ENCODE results near the gene GNG2. TPM values are rescaled to one million over a fixed set of nuclear protein-coding genes. Genes with fewer than 3 reads are reported as not detected.

GNG2 gene
- total RNA-seq, 1 donor from 2014 or later = 9.3 TPM

DNA sequence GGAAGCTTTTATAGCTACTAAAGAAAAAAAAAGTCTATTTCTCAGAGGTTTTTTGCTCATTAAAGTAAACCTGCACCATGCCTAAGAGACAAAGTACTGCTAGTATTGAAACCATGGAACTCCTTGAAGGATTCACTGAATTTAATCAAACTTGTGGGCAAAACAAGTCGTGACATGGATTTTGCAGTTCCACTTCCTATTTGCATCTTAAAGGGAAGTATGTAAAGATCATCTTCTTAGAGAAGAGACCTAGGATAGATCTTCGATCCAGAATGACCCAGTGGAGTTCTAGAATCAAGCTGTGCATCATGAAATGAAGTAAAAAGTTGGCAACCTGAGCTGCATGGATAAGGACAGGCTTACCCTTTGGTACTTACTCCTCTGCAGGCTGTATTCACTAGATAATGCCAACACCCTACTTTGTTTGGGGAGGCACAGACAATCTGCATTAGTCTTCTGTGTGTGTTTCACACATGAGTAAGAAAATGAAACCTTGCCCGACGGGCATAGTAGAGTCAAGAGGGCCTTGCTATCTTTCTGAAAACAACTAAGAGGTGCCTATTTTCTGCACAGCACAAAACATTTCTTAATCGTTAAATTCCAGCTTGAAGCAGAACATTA is 1.9 kb downstream of the GNG2 start:
- TF ChIP-seq, protein P1, sequence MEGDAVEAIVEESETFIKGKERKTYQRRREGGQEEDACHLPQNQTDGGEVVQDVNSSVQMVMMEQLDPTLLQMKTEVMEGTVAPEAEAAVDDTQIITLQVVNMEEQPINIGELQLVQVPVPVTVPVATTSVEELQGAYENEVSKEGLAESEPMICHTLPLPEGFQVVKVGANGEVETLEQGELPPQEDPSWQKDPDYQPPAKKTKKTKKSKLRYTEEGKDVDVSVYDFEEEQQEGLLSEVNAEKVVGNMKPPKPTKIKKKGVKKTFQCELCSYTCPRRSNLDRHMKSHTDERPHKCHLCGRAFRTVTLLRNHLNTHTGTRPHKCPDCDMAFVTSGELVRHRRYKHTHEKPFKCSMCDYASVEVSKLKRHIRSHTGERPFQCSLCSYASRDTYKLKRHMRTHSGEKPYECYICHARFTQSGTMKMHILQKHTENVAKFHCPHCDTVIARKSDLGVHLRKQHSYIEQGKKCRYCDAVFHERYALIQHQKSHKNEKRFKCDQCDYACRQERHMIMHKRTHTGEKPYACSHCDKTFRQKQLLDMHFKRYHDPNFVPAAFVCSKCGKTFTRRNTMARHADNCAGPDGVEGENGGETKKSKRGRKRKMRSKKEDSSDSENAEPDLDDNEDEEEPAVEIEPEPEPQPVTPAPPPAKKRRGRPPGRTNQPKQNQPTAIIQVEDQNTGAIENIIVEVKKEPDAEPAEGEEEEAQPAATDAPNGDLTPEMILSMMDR (IDR thresholded peaks at IDR 0.05; ENCODE audit: unreplicated experiment) = no peak
- H3K9me3 Mint-ChIP-seq (ENCODE audit: low read depth) = no peaks in the 10 kb centered on the region
- H3K4me3 Mint-ChIP-seq (ENCODE audit: low read depth) = no peak overlapping the region
- peaks cover 64% of the 10 kb centered on the region for H3K27me3 Mint-ChIP-seq
- H3K27ac Mint-ChIP-seq = no peak overlapping the region
- no peaks in the 10 kb centered on the region for H3K36me3 Mint-ChIP-seq (ENCODE audit: insufficient read depth)
- no peak for DNase-seq (ENCODE audit: low spot score, unreplicated experiment)
- H3K4me1 Mint-ChIP-seq (ENCODE audit: low read depth) = peaks cover 14% of the 10 kb centered on the region

GRCh38 chr14:51862860-51863259 is 2.4 kb downstream of the GNG2 start:
- H3K4me3 Mint-ChIP-seq (ENCODE audit: low read depth) = no peak overlapping the region
- peaks cover 60% of the 10 kb centered on the region for H3K27me3 Mint-ChIP-seq
- TF ChIP-seq, protein P1 (IDR thresholded peaks at IDR 0.05; ENCODE audit: unreplicated experiment) = no peak
- H3K9me3 Mint-ChIP-seq (ENCODE audit: low read depth) = no peaks in the 10 kb centered on the region
- no peaks in the 10 kb centered on the region for H3K36me3 Mint-ChIP-seq (ENCODE audit: insufficient read depth)
- H3K27ac Mint-ChIP-seq = no peak overlapping the region
- H3K4me1 Mint-ChIP-seq (ENCODE audit: low read depth) = peaks cover 14% of the 10 kb centered on the region
- DNase-seq (ENCODE audit: low spot score, unreplicated experiment) = no peak

GRCh38 chr14:51865953-51866747 is 5.7 kb downstream of the GNG2 start:
- Mint-ChIP-seq H3K27me3 (peaks cover 29% of the 10 kb centered on the region), H3K4me1 (ENCODE audit: low read depth) (peaks cover 9% of the 10 kb centered on the region), H3K9me3 (ENCODE audit: low read depth) (no peaks in the 10 kb centered on the region), H3K27ac (no peak overlapping the region), H3K4me3 (ENCODE audit: low read depth) (no peak overlapping the region), H3K36me3 (ENCODE audit: insufficient read depth) (no peaks in the 10 kb centered on the region)
- DNase-seq (ENCODE audit: low spot score, unreplicated experiment) = no peak
- TF ChIP-seq, protein P1 (IDR thresholded peaks at IDR 0.05; ENCODE audit: unreplicated experiment) = no peak

DNA sequence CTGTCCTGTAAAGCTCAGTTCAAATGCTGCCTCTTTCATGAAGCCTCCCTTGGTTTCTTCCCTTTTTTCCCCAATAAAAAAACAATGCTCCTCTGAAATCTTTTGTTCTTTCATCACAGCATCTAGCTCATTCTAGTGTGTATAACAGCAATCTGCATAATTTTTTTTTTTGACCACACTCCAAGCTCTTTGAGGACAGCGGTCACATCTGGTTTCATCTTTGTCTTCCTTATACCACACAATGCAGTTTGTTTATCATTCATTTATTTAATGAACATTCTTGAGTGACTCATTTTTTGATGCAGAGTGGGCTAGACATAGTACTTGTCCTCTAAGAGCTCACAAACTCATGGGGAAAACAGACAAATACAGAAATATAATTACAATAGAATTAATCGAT is 7.3 kb downstream of the GNG2 start:
- TF ChIP-seq, protein P1 (IDR thresholded peaks at IDR 0.05; ENCODE audit: unreplicated experiment) = no peak
- Mint-ChIP-seq H3K27ac (no peak overlapping the region), H3K27me3 (peaks cover 16% of the 10 kb centered on the region), H3K4me3 (ENCODE audit: low read depth) (no peak overlapping the region), H3K9me3 (ENCODE audit: low read depth) (no peaks in the 10 kb centered on the region), H3K36me3 (ENCODE audit: insufficient read depth) (no peaks in the 10 kb centered on the region), H3K4me1 (ENCODE audit: low read depth) (peaks cover 9% of the 10 kb centered on the region)
- no peak for DNase-seq (ENCODE audit: low spot score, unreplicated experiment)

DNA sequence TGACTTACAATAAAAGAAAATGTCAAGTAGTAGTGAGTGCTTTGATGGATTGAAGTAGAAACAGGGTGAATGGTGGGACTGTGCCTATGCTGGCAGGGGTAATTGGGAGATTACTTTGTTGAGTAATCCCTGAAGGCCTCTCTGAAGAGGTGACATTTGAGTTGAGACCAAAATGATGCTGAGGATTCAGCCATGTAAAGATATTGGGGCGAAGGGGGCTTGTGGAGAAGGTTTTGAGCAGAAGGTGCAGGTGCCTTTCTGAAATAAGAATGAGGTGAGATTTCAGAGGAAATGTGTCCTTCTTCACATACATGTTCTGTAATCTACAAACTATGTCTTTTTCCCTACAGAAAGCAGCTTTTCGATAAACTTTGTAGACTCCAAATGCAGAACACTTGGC is 8.0 kb downstream of the GNG2 start:
- peaks cover 13% of the 10 kb centered on the region for H3K4me1 Mint-ChIP-seq (ENCODE audit: low read depth)
- no peak overlapping the region for H3K4me3 Mint-ChIP-seq (ENCODE audit: low read depth)
- H3K36me3 Mint-ChIP-seq (ENCODE audit: insufficient read depth) = no peaks in the 10 kb centered on the region
- no peak overlapping the region for H3K27ac Mint-ChIP-seq
- H3K9me3 Mint-ChIP-seq (ENCODE audit: low read depth) = no peaks in the 10 kb centered on the region
- TF ChIP-seq, protein P1 (IDR thresholded peaks at IDR 0.05; ENCODE audit: unreplicated experiment) = no peak
- no peak for DNase-seq (ENCODE audit: low spot score, unreplicated experiment)
- peaks cover 10% of the 10 kb centered on the region for H3K27me3 Mint-ChIP-seq

Measured in progenitor cell of endocrine pancreas (in vitro differentiated cells).